H1 (cell line): ENCODE data around the gene CNPY2. TPM values are rescaled to one million over a fixed set of nuclear protein-coding genes. Genes with fewer than 3 reads are reported as not detected.
"Not testable (repeated sequence)": the region's sequence is repeated elsewhere in the genome, so short reads cannot be mapped to it uniquely, and the experiment has no call there.

Experiments used
- CTCF ChIA-PET: fragments of 300-600 bp; sonication (Branson Sonifier 250); formaldehyde crosslinking; loops from one replicate; lab custom pipeline; 2021; ENCODE audit not compliant: partially characterized antibody; lab: Charles Lee
- POLR2A ChIA-PET: fragments of 300-600 bp; sonication (Branson Sonifier 250); formaldehyde crosslinking; loops from one replicate; lab custom pipeline; 2021; ENCODE audit warnings: inconsistent platforms; ENCODE audit not compliant: partially characterized antibody; lab: Charles Lee
- DNase-seq, 2 experiments: peaks; one replicate each; pipeline versions ENCODE4 v3.0.0 to v3.0.0-alpha.2; 2010 to 2022; ENCODE audit warnings: low spot score in 2 of 2, low read depth in 1 of 2, mixed read lengths in 1 of 2
- FAIRE-seq: peaks from 2 replicates; lab custom pipeline; 2011; peaks lifted over from hg19 to GRCh38; lab: Jason Lieb, UNC
- H2AFZ ChIP-seq: 2 replicates; pipeline ENCODE4 v1.8.1; 2012; ENCODE audit warnings: low read length, inconsistent platforms
- H2AK5ac ChIP-seq: 2 replicates; pipeline ENCODE4 v1.6.1; 2013; ENCODE audit warnings: low read depth, low read length
- H2BK120ac ChIP-seq: replicated peaks from 2 replicates; pipeline ENCODE3; 2013; ENCODE audit warnings: low read depth, low read length, inconsistent platforms
- H2BK12ac ChIP-seq: 2 replicates; pipeline ENCODE4 v1.6.1; 2013; ENCODE audit warnings: low read depth, low read length
- H2BK15ac ChIP-seq: 2 replicates; pipeline ENCODE4 v1.6.1; 2013; ENCODE audit warnings: low read length
- H2BK20ac ChIP-seq: 2 replicates; pipeline ENCODE4 v1.6.1; 2013; ENCODE audit warnings: low read length
- H2BK5ac ChIP-seq: 2 replicates; pipeline ENCODE4 v1.6.1; 2013; ENCODE audit warnings: low read depth, low read length
- H3K14ac ChIP-seq: 2 replicates; pipeline ENCODE4 v1.6.1; 2013; ENCODE audit warnings: inconsistent platforms; ENCODE audit not compliant: insufficient read length
- H3K18ac ChIP-seq: 2 replicates; pipeline ENCODE4 v1.6.1; 2013; ENCODE audit warnings: low read length; ENCODE audit errors: extremely low read depth
- H3K23ac ChIP-seq: 2 replicates; pipeline ENCODE4 v1.6.1; 2013; ENCODE audit warnings: inconsistent platforms; ENCODE audit not compliant: insufficient read length
- H3K23me2 ChIP-seq: 2 replicates; pipeline ENCODE4 v1.6.1; 2013; ENCODE audit warnings: low read depth, low read length
- H3K27ac ChIP-seq: 2 replicates; pipeline ENCODE4 v1.6.1; 2011; ENCODE audit warnings: low read depth, low read length, inconsistent platforms
- H3K27me3 ChIP-seq, 4 experiments: replicated peaks in 1 of 4; 1 replicate in 1 of 4; 2 replicates in 3 of 4; pipeline versions ENCODE4 v1.6.1 to v1.8.1; 2011 to 2013; ENCODE audit warnings: low read length in 3 of 4, mild to moderate bottlenecking in 3 of 4, inconsistent platforms in 2 of 4, mixed read lengths in 2 of 4, moderate library complexity in 1 of 4; ENCODE audit not compliant: control insufficient read depth in 3 of 4, insufficient read depth in 3 of 4; ENCODE audit errors: extremely low read depth in 1 of 4
- H3K36me3 ChIP-seq, 4 experiments: 2 replicates each; pipeline versions ENCODE4 v1.6.1 to v1.8.1; 2011 to 2013; ENCODE audit warnings: mild to moderate bottlenecking in 4 of 4, low read length in 3 of 4, moderate library complexity in 2 of 4, control low read depth in 1 of 4, inconsistent platforms in 1 of 4; ENCODE audit not compliant: insufficient read depth in 4 of 4, control insufficient read depth in 2 of 4
- H3K4ac ChIP-seq: replicated peaks from 2 replicates; pipeline ENCODE3; 2013; ENCODE audit warnings: low read length, low read depth, mixed read lengths, inconsistent platforms; ENCODE audit not compliant: insufficient read length
- H3K4me1 ChIP-seq, 4 experiments: replicated peaks in 1 of 4; 1 replicate in 1 of 4; 2 replicates in 3 of 4; pipeline versions ENCODE4 v1.6.1 to v1.8.1; 2011 to 2013; ENCODE audit warnings: low read length in 3 of 4, inconsistent platforms in 2 of 4, mixed read lengths in 1 of 4; ENCODE audit not compliant: insufficient read depth in 4 of 4, control insufficient read depth in 3 of 4
- H3K4me2 ChIP-seq, 2 experiments: 2 replicates each; pipeline versions ENCODE4 v1.6.1 to v1.8.1; 2011 to 2013; ENCODE audit warnings: low read depth in 2 of 2, low read length in 2 of 2, control low read depth in 1 of 2, inconsistent platforms in 1 of 2, mild to moderate bottlenecking in 1 of 2; ENCODE audit not compliant: insufficient read depth in 1 of 2
- H3K4me3 ChIP-seq, 4 experiments: fragments of 200-600, 300-600 bp in 1 of 4; sonication (generic), shearing (Covaris generic), sonication (Bioruptor Twin) in 1 of 4; 2 replicates each; pipeline versions ENCODE4 v1.5.1 to v1.8.1; 2011 to 2016; ENCODE audit warnings: low read length in 4 of 4, low read depth in 3 of 4, control low read depth in 2 of 4, inconsistent platforms in 2 of 4, mild to moderate bottlenecking in 2 of 4, mixed read lengths in 1 of 4, moderate library complexity in 1 of 4; ENCODE audit not compliant: insufficient read depth in 2 of 4; ENCODE audit errors: extremely low read depth in 1 of 4
- H3K56ac ChIP-seq: replicated peaks from 2 replicates; pipeline ENCODE3; 2013; ENCODE audit warnings: low read depth, mild to moderate bottlenecking, mixed read lengths, low read length, inconsistent platforms; ENCODE audit not compliant: insufficient read length
- H3K79me1 ChIP-seq: 2 replicates; pipeline ENCODE4 v1.6.1; 2013; ENCODE audit warnings: low read depth, low read length, control low read depth
- H3K79me2 ChIP-seq, 2 experiments: 2 replicates each; pipeline versions ENCODE4 v1.6.1 to v1.8.1; 2012 to 2013; ENCODE audit warnings: low read length in 2 of 2, mild to moderate bottlenecking in 2 of 2, inconsistent platforms in 1 of 2; ENCODE audit not compliant: insufficient read depth in 2 of 2, control insufficient read depth in 1 of 2
- H3K9ac ChIP-seq, 4 experiments: replicated peaks in 1 of 4; 1 replicate in 1 of 4; 2 replicates in 3 of 4; pipeline versions ENCODE4 v1.6.1 to v1.8.1; 2011 to 2013; ENCODE audit warnings: low read depth in 3 of 4, low read length in 3 of 4, control low read depth in 2 of 4, mild to moderate bottlenecking in 2 of 4, moderate library complexity in 2 of 4, inconsistent platforms in 1 of 4; ENCODE audit errors: extremely low read depth in 1 of 4
- H3K9me3 ChIP-seq, 2 experiments: 2 replicates each; pipeline versions ENCODE4 v1.6.1 to v1.8.1; 2012 to 2013; ENCODE audit warnings: mild to moderate bottlenecking in 2 of 2, moderate library complexity in 2 of 2, control low read depth in 1 of 2, inconsistent platforms in 1 of 2, low read depth in 1 of 2, low read length in 1 of 2, mixed read lengths in 1 of 2; ENCODE audit not compliant: insufficient read depth in 2 of 2
- H4K20me1 ChIP-seq, 2 experiments: replicated peaks in 1 of 2; 2 replicates each; pipeline versions ENCODE3 to v1.8.1; 2011 to 2013; ENCODE audit warnings: inconsistent platforms in 2 of 2, low read length in 2 of 2, mild to moderate bottlenecking in 1 of 2; ENCODE audit not compliant: insufficient read depth in 2 of 2, control insufficient read depth in 1 of 2
- H4K5ac ChIP-seq: 2 replicates; pipeline ENCODE4 v1.6.1; 2013; ENCODE audit warnings: low read length, low read depth, mixed read lengths, inconsistent platforms; ENCODE audit not compliant: insufficient read length
- H4K8ac ChIP-seq: 2 replicates; pipeline ENCODE4 v1.8.0; 2013; ENCODE audit warnings: mild to moderate bottlenecking, moderate library complexity, low read length, inconsistent platforms; ENCODE audit not compliant: insufficient read depth; ENCODE audit errors: extremely low read depth
- H4K91ac ChIP-seq: replicated peaks from 2 replicates; pipeline ENCODE3; 2013; ENCODE audit warnings: low read length, mixed read lengths, inconsistent platforms; ENCODE audit not compliant: insufficient read length
- CTCF ChIP-seq, 3 experiments: IDR thresholded peaks; 1 replicate in 2 of 3; 2 replicates in 1 of 3; pipeline versions ENCODE4 v1.5.1 to v1.6.1; 2011; ENCODE audit warnings: low read length in 3 of 3, mild to moderate bottlenecking in 3 of 3, inconsistent platforms in 2 of 3, low read depth in 1 of 3, moderate library complexity in 1 of 3; ENCODE audit not compliant: insufficient read depth in 1 of 3; ENCODE audit errors: control extremely low read depth in 1 of 3
- WGBS, 2 experiments: shearing (Covaris generic) in 1 of 2; methylation state at CpG; one replicate each; pipeline versions ENCODE4 v1.1.6 to v1.1.7; 2013 to 2015; ENCODE audit warnings: low lambda C conversion rate in 2 of 2, mixed read lengths in 2 of 2, inconsistent platforms in 1 of 2, low coverage in 1 of 2, missing lambda C conversion rate in 1 of 2; ENCODE audit not compliant: insufficient replicate concordance in 2 of 2, insufficient coverage in 1 of 2, insufficient read length in 1 of 2; ENCODE audit errors: extremely low coverage in 1 of 2, missing lambda C conversion rate in 1 of 2; 5-methylcytosine and 5-hydroxymethylcytosine counted together
- polyA plus RNA-seq, 7 experiments: library from polyadenylated mRNA; depleted of rRNA in 3 of 7; stranded (reverse) in 5 of 7; unstranded in 2 of 7; fragments of >200 nt in 5 of 7; fragments of 200-250 nt in 2 of 7; gene quantifications; 1 replicate in 5 of 7; 2 replicates in 1 of 7; 4 replicates in 1 of 7; pipeline versions ENCODE4 v1.2.1 to v1.2.3, GENCODE V29; 2011 to 2013; ENCODE audit warnings: missing spikeins in 2 of 7, mixed read lengths in 2 of 7
- total RNA-seq: library from RNA; stranded (reverse); fragmentation: NEBNext Ultra II Directional; extraction: Animal tissue kit (Norgen Biotek cat#: 25700); gene quantifications from 2 replicates; pipeline ENCODE4 v1.2.1, GENCODE V29; 2021

Gene CNPY2
- total and polyA plus RNA-seq, 2 of the 8 experiments (the other 6 are each of a cell fraction or from before 2014, with no cell fraction given), result 203 to 281 TPM

- POLR2A ChIA-PET, result interaction anchor here (0.8 to 1.9 kb wide), 5 partner anchors 32 to 78 kb away, joined by 3 to 6 read pairs (median 4); partner anchors contain the start of genes CS and RNF41
- H3K23me2 ChIP-seq, result peaks cover 10% of the 10 kb centered on the region; the same call in 1 of the 2 replicates
- H2BK5ac ChIP-seq, H3K79me1 ChIP-seq, H3K4ac ChIP-seq, H2BK12ac ChIP-seq, DNase-seq, H3K18ac ChIP-seq, FAIRE-seq, H3K4me3 ChIP-seq, H3K23ac ChIP-seq, H3K4me2 ChIP-seq, H4K5ac ChIP-seq, H2AK5ac ChIP-seq, H3K36me3 ChIP-seq, H4K20me1 ChIP-seq, H4K91ac ChIP-seq, H2BK15ac ChIP-seq, H3K27me3 ChIP-seq, H2BK120ac ChIP-seq, H3K27ac ChIP-seq, H3K14ac ChIP-seq, H4K8ac ChIP-seq, H3K9ac ChIP-seq, H2AFZ ChIP-seq, H3K9me3 ChIP-seq, H3K56ac ChIP-seq, H3K79me2 ChIP-seq, H2BK20ac ChIP-seq: not testable (repeated sequence)
- CTCF ChIA-PET, result interaction anchor here (0.6 to 1.5 kb wide), 12 partner anchors 9 to 1504 kb away, joined by 3 to 7 read pairs (median 4); partner anchors contain the start of gene CYP27B1
- WGBS, 2 experiments, result 82% methylated on average over 7 of the region's 7 CpGs; no CpG with 5 or more reads in 1 of the 2 experiments
- peaks cover 0 to 13% (median 5%) of the 10 kb centered on the region in 4 experiments; a peak in 5 of 7 replicates for H3K4me1 ChIP-seq
- TF ChIP-seq CTCF (IDR thresholded peaks at IDR 0.05; ENCODE audit: control extremely low read depth in 1 of 3, insufficient read depth in 1 of 3, low read depth in 1 of 3, low read length in 3 of 3), result peak in 1 of 3 experiments; percentile 24; a peak in 1 of 4 replicates
Observed at GRCh38 chr12:56262955-56263354, 52.8 kb downstream of the CNPY2 start.
